ENCODE data around the gene DISP1. TPM values are rescaled to one million over a fixed set of nuclear protein-coding genes. Genes with fewer than 3 reads are reported as not detected.

Gene DISP1
- polyA plus RNA-seq, 1 experiment: 6.2 TPM

DNA sequence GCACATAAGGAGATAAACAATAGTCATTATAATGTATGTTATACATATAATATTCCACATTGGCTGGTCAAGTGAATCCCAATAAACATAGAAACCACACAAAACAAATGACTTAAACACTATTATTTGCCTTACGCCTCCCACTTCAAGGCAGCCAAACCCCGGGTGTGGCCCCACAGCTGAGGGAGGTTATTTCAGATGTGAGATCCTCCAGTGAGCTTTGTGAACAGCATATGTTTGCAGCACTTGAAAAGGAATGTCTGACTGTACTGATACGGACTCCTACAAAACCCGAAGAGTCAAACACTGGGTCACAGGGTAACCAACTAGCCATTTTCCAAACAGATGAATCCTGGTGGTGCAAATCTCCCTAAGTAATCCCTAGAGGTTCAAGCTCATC is 27.1 kb upstream of the DISP1 start:
- Histone ChIP-seq H3K27me3 (ENCODE audit: control insufficient read depth, insufficient read depth, low read length) (peaks cover 9% of the 10 kb centered on the region), H3K4me3 (ENCODE audit: low read depth, low read length) (no peak overlapping the region), H3K36me3 (ENCODE audit: control insufficient read depth, insufficient read depth, low read length) (no peaks in the 10 kb centered on the region)
- ChIA-PET CTCF (interaction anchor here (14.2 kb wide), 1 partner anchor 299 kb away, joined by 273 read pairs; no protein-coding TSS in a partner anchor), POLR2A (no interaction called here)
- no peak for DNase-seq (ENCODE audit: low read depth)
- TF ChIP-seq, protein P1, sequence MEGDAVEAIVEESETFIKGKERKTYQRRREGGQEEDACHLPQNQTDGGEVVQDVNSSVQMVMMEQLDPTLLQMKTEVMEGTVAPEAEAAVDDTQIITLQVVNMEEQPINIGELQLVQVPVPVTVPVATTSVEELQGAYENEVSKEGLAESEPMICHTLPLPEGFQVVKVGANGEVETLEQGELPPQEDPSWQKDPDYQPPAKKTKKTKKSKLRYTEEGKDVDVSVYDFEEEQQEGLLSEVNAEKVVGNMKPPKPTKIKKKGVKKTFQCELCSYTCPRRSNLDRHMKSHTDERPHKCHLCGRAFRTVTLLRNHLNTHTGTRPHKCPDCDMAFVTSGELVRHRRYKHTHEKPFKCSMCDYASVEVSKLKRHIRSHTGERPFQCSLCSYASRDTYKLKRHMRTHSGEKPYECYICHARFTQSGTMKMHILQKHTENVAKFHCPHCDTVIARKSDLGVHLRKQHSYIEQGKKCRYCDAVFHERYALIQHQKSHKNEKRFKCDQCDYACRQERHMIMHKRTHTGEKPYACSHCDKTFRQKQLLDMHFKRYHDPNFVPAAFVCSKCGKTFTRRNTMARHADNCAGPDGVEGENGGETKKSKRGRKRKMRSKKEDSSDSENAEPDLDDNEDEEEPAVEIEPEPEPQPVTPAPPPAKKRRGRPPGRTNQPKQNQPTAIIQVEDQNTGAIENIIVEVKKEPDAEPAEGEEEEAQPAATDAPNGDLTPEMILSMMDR (IDR thresholded peaks at IDR 0.05; ENCODE audit: insufficient read depth, low read depth, low read length): no peak

DNA sequence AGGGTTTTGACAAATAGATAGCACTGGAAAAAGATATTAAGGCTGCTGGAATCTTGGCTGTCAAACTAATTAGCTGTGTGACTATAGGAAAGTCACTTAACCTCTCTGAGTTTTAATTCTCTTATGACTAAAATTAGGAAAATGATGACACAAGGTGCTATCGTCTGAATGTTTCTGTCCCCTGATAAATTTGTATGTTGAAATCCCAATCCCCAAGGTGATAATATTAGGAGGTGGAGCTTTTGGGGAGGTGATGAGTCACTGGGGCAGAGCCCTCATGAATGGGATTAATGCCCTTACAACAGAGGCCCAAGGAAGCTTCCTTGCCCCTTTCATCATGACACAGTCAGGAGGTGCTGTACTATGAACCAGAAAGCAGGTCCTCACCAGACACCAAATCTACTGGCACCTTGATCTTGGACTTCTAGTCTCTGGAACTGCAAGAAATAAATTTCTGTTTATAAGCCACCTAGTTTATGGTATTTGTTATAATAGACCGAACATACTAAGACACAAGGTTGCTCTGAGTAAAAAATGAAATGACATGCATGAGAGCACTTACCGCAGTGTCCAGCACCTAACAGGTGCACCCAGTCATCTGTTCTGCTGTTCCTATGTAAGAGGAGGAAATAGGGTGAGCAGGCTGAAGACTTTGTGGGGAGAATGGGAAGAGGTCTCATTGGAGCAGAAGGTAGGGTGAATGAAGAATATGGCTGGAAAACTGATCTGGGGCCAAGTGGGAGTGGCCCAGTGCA is 26.3 kb upstream of the DISP1 start:
- ChIA-PET POLR2A (no interaction called here), CTCF (interaction anchor here (1.4 to 14.2 kb wide), 2 partner anchors 52 to 299 kb away, joined by 3 to 273 read pairs; partner anchors contain the start of gene FAM177B)
- TF ChIP-seq, protein P1 (IDR thresholded peaks at IDR 0.05; ENCODE audit: insufficient read depth, low read depth, low read length): no peak
- DNase-seq (ENCODE audit: low read depth): no peak
- no peak overlapping the region for H3K4me3 ChIP-seq (ENCODE audit: low read depth, low read length)
- no peaks in the 10 kb centered on the region for H3K36me3 ChIP-seq (ENCODE audit: control insufficient read depth, insufficient read depth, low read length)
- H3K27me3 ChIP-seq (ENCODE audit: control insufficient read depth, insufficient read depth, low read length): peaks cover 7% of the 10 kb centered on the region

DNA sequence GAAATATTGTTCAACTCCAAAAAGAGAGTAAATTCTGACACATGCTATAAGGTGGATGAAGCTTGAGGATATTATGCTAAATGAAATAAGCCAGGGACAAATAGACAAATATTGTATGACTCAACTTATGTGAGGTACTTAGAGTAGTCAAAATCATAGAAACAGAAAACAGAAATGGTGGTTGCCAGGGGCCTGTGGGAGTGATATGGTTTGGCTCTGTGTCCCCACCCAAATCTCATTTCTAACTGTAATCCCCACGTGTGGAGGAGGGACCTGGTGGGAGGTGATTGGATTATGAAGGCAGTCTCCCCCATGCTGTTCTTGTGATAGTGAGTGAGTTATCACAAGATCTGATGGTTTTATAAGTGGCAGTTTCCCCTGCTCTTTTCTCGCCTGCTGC is 24.7 kb upstream of the DISP1 start:
- no peak for DNase-seq (ENCODE audit: low read depth)
- ChIA-PET CTCF (interaction anchor here (14.2 kb wide), 1 partner anchor 297 kb away, joined by 273 read pairs; no protein-coding TSS in a partner anchor), POLR2A (no interaction called here)
- TF ChIP-seq, protein P1 (IDR thresholded peaks at IDR 0.05; ENCODE audit: insufficient read depth, low read depth, low read length): no peak
- Histone ChIP-seq H3K36me3 (ENCODE audit: control insufficient read depth, insufficient read depth, low read length) (no peaks in the 10 kb centered on the region), H3K4me3 (ENCODE audit: low read depth, low read length) (no peak overlapping the region), H3K27me3 (ENCODE audit: control insufficient read depth, insufficient read depth, low read length) (peaks cover 5% of the 10 kb centered on the region)

DNA sequence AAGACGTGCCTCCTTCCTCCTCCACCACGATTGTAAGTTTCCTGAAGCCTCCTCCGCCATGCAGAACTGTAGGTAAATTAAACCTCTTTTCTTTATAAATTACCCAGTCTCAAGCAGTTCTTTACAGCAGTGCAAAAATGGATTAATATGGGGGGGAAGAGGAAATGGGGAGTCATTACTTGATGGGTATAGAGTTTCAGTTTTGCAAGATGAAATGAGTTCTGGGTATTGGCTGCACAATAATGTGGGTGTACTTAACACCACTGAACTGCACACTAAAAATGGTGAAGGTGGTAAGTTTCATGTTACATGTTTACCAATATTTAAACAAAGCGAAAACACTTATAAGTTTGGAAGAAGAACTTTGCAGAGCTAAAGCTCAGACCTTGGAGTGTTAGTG is 24.3 kb upstream of the DISP1 start:
- TF ChIP-seq, protein P1 (IDR thresholded peaks at IDR 0.05; ENCODE audit: insufficient read depth, low read depth, low read length): no peak
- POLR2A ChIA-PET: no interaction called here
- H3K27me3 ChIP-seq (ENCODE audit: control insufficient read depth, insufficient read depth, low read length): peaks cover 7% of the 10 kb centered on the region
- no peaks in the 10 kb centered on the region for H3K36me3 ChIP-seq (ENCODE audit: control insufficient read depth, insufficient read depth, low read length)
- CTCF ChIA-PET: interaction anchor here (1.6 to 14.2 kb wide), 2 partner anchors 297 to 339 kb away, joined by 4 to 273 read pairs; no protein-coding TSS in a partner anchor
- no peak for DNase-seq (ENCODE audit: low read depth)
- H3K4me3 ChIP-seq (ENCODE audit: low read depth, low read length): no peak overlapping the region

DNA sequence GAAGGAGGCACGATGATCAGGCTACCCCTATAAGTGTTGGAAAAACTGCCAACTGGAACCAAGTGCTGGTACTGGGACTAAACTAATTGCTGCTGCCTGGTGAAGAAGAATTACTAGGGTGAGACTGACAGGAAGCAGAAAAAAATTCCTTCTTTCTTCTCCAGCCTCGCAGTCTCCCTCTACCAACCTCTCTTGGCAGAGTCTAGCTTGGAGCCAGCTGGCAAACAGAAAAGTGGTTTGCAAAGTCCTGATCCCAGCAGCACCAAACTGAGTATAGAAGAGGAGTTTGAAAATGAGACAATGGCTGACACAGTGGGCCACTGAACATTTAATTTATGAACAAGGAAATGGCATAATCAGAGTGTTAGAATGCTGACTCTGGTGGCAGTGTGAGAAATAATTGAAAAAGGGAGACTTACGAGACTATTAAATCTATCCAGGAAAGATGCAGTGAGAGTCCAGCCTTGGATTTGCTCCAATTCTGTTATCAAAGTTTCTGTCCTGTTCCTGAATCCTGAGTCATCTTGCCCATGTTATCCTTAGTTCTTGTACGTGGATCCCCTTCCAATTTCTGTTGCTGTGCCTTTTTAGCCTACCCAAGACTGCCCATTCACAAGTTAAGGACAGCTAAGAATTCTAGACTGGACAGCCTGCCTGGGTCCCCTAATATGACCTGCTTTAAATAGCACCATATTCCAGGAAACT is 23.7 kb upstream of the DISP1 start:
- Histone ChIP-seq H3K4me3 (ENCODE audit: low read depth, low read length) (no peak overlapping the region), H3K27me3 (ENCODE audit: control insufficient read depth, insufficient read depth, low read length) (peaks cover 7% of the 10 kb centered on the region), H3K36me3 (ENCODE audit: control insufficient read depth, insufficient read depth, low read length) (no peaks in the 10 kb centered on the region)
- DNase-seq (ENCODE audit: low read depth): no peak
- TF ChIP-seq, protein P1 (IDR thresholded peaks at IDR 0.05; ENCODE audit: insufficient read depth, low read depth, low read length): no peak
- ChIA-PET CTCF (interaction anchor here (1.6 to 14.2 kb wide), 3 partner anchors 41 to 338 kb away, joined by 4 to 273 read pairs (median 6); no protein-coding TSS in a partner anchor), POLR2A (no interaction called here)
